Fibroblast of pulmonary artery (primary cell): ENCODE results near the gene UBAC1.
"Not testable (repeated sequence)": the region's sequence is repeated elsewhere in the genome, so short reads cannot be mapped to it uniquely, and the experiment has no call there.

Source experiments
- DNase-seq: peaks from one replicate; pipeline ENCODE4 v3.0.0-alpha.2; 2010; ENCODE audit warnings: low read depth
- H3K4me3 ChIP-seq: replicated peaks from 2 replicates; pipeline ENCODE4 v1.5.1; 2011; ENCODE audit warnings: low read depth, mild to moderate bottlenecking, control low read depth, low read length, moderate library complexity
- CTCF ChIP-seq: IDR thresholded peaks from 2 replicates; pipeline ENCODE4 v1.5.1; 2011; ENCODE audit warnings: mild to moderate bottlenecking, control low read depth, low read length, inconsistent platforms; ENCODE audit errors: missing control alignments

Gene UBAC1

GRCh38 chr9:135893104-135893503 lies 68.1 kb downstream of the UBAC1 start:
- no peak for TF ChIP-seq CTCF
- no peak overlapping the region for H3K4me3 ChIP-seq
- no peak for DNase-seq

- H3K4me3 ChIP-seq, DNase-seq: not testable (repeated sequence)
Measured at GRCh38 chr9:135892327-135892726, 68.8 kb downstream of the UBAC1 start.

- H3K4me3 ChIP-seq = no peak overlapping the region
- no peak for TF ChIP-seq CTCF
- no peak for DNase-seq
Measured at GRCh38 chr9:135891027-135891631, 70.0 kb downstream of the UBAC1 start.

GRCh38 chr9:135890190-135891026 lies 70.8 kb downstream of the UBAC1 start:
- TF ChIP-seq CTCF = no peak
- no peak for DNase-seq
- no peak overlapping the region for H3K4me3 ChIP-seq

- no peak overlapping the region for H3K4me3 ChIP-seq
- TF ChIP-seq CTCF = no peak
- DNase-seq = no peak
Measured at GRCh38 chr9:135889564-135890189, 71.5 kb downstream of the UBAC1 start.

- TF ChIP-seq CTCF = no peak
- H3K4me3 ChIP-seq = no peak overlapping the region
- no peak for DNase-seq
Measured at GRCh38 chr9:135888766-135889394, 72.3 kb downstream of the UBAC1 start.

GRCh38 chr9:135888126-135888765 lies 72.9 kb downstream of the UBAC1 start:
- TF ChIP-seq CTCF = no peak
- DNase-seq = no peak
- H3K4me3 ChIP-seq = no peak overlapping the region
